HG02981 (cell line): ENCODE results near the gene DDIAS.
"Not testable (repeated sequence)": the region's sequence is repeated elsewhere in the genome, so short reads cannot be mapped to it uniquely, and the experiment has no call there.

ENCODE experiments used
- ATAC-seq: cut with Tn5 transposase; IDR thresholded peaks from one replicate; pipeline ENCODE4 v1.9.1; 2021; ENCODE audit warnings: mild to moderate bottlenecking, moderate library complexity; ENCODE audit not compliant: unreplicated experiment

The DDIAS gene

DNA sequence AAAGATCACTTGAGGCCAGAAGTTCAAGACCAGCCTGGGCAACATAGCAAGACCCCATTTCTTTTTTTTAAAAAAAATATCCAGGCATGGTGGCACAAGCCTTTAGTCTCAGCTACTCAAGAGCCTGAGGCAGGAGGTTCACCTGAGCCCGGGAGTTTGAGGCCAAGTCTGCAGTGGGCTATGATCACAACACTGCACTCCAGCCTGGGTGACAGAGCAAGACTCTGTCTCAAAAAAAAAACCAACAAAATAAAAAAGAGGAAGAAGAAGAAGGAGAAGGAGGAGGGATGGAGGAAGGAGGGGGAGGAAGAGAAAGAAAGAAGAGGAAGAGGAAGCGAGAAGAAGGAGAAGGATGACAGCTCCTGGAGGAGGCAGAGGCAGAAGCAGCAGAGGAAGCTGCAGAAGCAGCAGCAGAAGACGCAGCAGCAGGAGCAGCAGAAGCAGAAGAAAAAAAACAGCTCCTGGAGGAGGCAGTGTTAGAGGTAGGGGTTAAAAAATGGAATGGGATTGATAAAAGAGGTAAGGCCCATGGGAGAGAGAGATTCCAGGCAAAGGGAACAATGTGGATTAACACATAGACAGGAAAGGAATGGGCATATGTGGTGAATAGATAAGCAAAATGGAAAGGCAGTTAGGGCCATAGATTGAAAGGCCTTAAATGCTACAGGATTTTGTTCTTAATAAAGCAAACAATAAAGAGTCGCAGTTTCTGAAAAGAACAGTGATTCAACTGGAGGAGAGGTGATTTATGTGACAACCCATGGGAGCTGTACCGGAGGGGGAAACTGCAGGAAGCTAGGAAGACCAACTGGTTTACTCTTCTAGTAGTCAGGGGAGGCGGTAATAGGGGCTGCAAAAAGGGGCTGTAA, 12.2 kb upstream of the DDIAS start:
- ATAC-seq: no peak

DNA sequence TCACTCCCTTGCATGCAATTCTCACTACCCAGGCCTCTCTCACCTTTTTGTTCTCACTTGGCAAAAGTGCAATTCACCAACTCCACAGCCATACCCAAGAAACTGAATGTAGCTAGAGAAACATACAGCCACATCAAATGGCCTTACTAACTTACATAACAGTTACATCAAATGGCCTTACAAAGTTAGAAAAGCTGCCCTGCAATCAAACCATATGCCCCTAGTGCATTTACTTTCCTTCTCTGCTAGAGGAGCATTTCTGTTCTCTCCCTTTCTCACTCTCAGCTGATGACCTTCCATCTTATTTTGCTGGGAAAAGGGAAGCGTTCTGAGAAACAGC, 11.6 kb upstream of the DDIAS start:
- no peak for ATAC-seq

DNA sequence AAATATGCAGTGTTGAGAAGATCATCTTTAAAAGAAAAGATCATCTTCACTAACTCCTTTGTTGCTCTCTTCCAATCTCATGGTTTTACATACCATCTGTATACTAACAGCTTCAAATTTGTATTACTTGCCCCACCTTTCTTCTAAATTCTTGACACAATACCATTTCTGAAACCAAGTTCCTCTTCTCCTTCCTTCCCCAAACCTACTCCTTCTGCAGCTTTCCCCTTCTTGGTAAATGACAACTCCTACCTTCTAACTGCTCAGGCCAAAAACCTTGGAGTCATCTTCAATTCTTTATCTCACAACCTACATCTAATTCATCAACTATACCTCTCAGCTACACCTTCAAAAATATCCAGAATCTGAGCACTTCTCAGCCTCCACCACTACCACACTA, 10.6 kb upstream of the DDIAS start:
- ATAC-seq: no peak

DNA sequence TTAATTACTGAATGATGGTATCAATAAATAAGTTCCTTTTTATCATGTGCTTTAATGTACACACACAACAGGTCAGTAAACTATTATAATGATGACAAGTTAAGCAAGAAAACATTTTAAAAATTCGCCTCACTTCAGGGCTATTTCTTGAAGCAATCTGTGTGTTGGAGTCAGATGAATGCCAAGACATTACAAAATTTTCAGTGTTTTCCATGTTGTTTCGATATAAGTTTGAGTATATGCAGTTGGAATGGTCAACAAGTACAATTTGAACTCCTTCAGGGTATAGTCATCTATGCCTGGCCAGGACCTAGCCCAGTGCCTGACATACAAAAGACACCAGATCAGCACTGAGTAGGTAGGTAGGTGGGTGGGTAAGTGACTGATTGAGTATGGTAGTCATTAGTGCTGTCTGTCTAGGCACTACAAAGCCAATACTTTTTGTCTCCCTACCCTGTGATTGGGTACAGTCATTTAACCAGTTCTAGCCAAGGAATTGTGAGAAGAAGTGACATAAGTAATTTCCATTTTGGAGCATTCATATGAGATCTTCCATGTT, 8.8 kb upstream of the DDIAS start:
- ATAC-seq: no peak

DNA sequence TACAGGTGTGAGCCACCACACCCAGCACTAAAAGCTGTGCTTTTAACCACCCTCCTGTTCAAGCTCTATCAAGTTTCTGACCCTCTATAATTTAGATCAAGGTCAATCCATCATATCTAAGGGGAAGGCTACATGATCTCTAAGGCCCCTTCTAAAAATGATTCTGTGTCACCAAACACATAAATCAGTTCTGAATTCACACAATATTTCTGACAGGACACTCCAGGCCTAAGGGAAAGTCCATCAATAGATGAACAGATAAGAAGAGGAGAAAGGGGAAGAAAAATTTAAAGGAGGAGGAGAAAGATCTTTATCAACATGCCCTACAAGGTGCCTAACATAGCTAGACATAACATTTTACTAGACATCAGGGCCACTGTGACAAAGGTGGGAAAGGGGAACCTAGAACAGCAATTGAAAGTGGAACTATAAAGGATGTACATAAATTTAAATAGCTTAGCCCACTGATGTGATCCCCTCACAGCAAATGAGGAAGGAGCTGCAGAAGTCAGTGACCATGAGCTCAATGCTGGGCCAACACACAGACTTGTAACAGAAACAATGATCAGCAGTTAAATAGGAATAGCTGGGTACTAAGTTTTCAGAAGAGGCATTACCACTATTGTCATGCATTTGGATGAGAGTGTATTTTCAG, 6.0 kb upstream of the DDIAS start:
- peak; percentile 41 for ATAC-seq

DNA sequence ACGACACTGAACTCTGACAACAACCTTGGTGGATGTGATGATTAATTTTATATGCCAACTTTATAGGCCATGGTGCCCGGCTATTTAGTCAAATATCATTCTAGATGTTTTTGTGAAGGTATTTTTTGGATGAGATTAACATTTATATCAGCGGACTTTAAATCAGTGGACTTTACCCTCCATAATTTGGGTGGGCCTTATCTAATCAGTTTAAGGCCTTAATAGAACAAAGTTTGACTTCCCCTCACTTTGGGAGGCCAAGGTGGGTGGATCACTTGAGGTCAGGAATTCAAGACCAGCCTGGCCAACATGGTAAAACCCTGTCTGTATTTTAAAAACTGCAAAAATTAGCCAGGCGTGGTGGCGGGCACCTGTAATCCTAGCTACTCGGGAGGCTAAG, 5.4 kb upstream of the DDIAS start:
- ATAC-seq: no peak

DNA sequence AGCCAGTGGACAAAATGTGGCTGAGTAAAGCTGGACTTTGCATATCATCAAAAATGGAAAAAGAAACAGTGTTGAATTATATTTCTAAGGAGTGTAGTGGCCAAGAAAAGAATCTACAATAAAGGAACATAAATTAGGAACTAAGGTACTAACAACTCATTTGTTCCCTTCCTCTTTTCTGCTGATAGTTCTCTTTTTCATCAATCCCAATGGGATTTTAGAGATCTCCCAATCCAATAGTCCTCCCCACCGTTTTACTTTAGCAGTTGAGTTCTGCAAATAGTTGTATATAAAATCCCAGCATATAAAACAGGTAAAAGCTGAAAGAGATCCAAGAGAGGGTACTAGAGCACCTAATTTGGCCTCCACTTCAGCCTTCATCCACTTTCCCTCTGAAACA, 3.3 kb upstream of the DDIAS start:
- no peak for ATAC-seq

DNA sequence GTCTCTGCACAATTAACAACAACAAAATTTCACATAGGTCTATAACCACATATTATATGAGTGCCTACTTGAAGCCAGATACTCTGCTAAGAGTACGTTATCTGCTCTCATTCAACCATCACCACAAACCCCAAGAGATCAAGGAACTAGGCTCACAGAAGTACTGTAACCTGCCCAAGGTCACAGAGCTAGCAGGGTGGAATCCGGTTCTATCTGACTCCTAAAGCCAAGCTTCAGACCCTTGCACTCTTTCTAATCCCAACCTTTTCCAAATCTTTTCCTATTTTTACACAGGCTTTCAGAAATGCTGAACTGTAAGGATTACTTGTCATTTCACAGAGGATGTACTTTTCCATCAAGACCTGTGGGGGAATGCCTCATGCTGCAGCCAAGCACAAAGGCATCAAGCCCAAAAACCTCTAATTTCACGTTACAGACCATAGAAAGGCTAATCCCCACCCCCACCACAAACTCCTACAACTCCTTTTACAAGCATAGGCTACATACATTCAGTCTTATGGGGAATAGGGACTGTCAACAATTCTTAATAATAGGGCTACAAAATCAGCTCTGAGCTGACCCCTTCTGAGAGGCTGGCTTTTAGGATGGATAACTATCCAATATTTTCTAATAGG, 2.2 kb upstream of the DDIAS start:
- no peak for ATAC-seq

DNA sequence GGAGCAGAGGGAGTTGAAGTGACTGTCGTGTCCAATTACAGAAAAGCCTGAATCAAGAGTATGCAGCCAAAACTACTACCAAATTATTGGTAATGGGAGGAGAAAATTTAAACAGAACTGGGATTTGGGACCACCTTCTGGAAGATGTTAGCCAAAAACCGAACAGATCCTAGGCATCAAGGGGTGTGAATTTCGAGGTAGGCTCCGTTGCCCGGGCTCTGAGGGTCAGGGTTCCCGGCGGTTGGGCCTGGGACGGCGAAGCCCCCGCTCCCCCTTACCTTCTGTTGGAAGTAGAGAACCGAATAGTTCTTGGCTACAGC, 1.6 kb upstream of the DDIAS start:
- no peak for ATAC-seq

DNA sequence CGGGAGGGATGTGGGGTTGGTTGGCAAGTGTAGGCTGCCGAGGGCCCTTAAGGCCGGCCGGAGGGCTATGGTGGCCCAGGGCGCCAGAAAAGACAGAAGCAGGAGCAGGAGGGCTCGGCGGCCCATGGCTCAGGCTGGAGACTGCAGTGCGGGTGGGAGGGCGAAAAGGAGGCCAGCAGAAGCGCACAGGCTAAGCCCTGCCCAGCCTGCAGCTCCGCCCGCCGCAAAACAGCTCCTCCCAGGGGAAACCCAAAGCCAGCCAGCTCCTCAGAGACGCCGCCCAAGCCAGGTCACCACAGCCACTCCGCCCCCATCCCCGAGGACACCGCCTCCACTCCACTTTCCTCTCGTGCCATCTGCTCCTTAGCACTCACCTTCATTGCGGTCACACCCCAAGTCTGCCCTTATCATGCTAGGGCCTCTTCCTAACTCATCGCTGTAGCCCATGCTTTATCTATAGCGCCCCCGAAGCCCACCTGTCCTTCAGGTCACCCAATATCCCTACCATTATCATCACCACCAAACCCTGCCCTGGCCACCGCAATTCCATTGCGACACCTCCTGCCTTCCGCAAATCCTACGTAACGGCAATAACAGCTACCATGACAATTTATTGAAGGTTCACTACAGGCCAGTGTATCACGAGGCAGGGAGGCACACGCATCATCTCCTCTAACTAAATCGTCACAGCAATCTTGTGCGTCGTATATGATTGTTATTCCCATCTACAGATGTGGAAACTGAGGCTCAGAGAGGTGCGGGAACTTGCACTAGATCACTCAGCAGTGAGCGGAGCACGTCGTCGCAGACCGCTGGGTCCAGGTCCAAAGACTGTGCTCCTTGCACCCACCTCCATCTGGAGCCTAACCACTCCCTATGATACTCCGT, 1.0 kb upstream of the DDIAS start, which contains the start of gene PRCP:
TSS of gene PRCP (minus strand) at position 154 of the 888 bp plus-strand sequence. CDS start at position 126, 28 bp downstream.
- ATAC-seq: peak; percentile 75

DNA sequence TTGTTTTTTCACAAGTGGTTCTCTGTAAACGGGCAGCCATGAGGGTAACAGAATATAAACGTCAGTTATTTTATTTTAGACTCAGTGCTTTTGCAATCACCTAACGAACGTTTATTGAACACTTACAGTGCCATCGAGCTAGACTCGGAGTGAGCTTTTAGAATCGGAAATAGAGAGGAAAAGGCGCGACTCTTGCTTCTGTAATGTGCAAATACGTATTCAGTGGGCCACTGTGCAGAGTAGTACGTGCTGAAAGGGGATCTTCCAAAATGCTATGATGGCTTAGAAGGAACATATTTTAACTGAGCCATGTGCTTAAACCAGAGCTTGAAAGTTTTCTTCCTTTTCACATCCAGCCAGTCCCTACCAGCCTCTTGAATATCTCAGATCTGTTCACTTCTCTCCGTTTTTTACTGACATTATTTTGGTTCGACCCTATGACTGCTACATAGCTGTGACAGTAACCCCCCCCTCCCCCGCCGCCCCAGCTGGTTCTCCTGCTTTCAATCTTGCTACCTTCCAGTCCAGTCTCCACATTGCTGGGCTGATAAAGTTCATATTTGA, 468 bp downstream of the DDIAS start:
- no peak for ATAC-seq

DNA sequence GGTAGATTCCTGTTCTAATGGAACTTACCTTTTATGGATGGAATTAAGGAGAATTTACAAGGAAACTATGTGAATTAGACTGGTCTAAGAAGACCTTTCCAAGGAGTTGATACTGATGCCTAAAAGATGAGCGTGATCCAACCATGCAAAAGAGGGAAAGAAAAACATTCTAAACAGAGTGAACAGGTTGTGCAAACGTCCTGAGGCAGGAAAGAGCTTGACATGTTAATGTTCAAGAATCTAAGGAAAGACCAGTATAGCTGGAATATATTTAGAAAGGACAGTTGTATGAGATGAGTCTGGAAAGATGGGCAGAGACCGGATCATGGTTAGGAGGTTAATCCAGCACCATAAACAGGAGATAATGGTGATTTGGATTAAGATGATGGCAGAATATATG, 1.3 kb downstream of the DDIAS start:
- ATAC-seq: no peak

DNA sequence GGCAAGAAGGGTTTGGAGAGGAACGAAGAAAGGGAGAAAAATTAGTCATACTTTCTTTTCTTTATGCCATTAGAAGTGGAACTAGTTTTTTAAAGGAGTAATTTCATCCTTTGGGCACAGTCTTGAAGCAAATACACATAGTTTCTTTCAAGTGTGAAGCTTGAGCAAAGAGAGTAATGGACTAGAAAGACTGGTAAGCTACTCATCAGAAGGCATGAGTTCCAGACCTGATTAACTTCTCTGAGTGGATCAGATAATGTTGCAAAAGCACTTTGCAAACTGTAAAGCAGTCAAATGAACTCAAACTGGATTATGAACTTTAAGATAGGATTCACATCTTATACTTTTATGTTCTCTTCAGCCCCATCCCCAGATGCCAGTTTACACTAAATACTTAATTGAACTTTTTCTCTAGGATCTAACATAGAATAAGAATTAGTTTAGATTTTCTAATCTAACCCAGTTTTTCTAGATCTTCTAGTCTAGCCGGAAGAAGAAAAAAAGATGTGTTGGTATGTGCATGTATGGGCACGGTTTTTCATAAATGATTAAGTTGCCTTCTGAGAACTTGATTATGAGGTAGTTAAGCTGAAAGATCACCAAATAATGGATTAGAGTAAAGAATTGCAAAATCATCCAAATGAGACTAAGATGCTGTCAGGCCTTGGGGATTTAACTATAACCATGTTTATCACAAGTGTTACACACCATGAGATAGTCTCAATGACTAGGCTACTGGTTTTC, 2.5 kb downstream of the DDIAS start:
- no peak for ATAC-seq

DNA sequence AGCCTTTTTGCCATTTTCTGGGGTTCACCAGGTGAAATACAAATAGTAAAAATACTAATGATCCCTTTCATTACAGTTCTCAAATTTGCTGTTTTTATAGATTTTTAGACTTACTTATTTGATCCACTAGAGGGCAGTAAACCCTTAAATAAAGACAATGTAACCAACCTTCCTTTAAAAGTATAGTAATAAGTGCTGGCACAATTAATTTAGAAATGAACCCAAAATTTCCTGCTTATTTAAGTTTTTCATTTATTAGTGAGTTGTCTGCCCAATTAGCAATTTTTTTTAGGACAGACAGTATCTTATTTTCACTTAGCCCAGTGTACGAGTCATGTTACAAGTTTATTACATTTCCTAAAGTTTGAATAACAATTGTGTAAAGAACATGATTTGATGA, 4.7 kb downstream of the DDIAS start:
- no peak for ATAC-seq

DNA sequence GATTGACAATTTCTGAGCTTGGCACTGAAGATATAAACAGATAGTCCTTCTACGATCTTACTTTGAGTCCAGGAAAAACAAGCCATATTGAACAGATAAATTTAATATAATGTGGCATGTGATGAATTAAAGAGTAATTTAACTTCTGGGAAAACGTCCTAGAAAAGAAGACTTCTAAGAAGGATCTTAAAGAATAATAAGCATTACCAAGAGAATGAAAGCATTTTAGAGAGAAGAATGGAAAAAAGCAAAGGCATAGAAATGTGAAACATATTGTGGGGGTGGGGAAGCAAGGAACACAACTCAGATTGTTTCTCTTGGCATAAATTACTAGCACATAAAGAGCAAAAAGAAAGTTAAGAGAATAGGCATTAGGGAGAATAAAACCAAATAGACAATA, 5.4 kb downstream of the DDIAS start:
- no peak for ATAC-seq

DNA sequence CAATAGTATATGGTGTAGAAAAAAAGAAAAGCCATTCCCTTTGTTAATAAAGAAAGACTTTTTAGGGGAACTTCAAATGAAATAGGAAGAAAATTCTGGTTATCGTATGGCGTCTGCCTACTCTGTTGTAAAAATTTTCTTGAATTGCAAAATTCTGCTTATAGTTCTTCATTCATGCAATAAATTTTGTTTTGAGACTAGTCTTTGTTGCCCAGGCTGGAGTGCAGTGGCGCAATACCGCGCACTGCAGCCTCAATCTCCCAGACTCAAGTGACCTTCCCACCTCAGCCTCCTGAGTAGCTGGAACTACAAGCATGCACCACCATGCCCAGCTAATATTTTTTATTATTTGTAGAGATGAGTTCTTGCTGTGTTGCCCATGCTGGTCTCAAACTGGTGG, 5.8 kb downstream of the DDIAS start:
- ATAC-seq: no peak

DNA sequence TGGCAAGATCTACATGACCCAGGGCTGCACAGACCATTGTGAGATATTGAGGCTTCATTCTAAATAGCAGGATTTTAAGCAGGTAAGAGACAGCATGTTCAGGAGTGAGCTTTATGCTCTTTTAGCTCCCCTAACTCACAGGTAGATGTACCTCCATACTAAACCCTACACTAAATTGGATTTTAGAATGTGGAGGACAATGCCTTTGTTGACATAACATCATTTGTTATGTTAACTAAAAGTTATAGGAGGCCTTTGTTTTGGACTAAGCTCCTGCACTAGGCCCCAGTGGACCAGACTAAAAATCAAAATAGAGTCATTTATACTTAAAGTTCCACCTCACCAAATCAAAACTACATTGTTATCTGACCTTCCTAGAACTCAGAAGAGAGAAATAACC, 6.8 kb downstream of the DDIAS start:
- no peak for ATAC-seq

DNA sequence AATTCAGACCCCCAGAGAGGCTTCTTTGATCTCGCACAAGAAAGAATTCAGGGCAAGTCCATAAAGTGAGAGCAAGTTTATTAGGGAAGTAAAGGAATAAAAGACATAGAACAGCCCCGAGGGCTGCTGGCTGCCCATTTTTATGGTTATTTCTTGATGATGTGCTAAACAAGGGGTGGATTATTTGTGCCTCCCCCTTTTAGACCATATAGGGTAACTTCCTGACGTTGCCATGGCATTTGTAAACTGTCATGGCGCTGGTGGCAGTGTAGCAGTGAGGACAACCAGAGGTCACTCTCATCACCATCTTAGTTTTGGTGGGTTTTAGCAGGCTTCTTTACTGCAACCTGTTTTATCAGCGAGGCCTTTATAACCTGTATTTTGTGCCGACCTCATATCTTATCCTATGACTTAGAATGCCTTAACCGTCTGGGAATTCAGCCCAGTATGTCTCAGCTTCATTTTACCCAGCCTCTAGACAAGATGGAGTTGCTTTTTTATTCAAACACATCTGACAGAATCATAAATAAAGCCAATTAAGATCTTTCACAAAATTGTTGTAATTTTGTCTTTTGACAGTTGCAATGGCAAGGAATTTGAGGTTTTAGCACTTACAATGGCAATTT, 7.6 kb downstream of the DDIAS start:
- ATAC-seq: no peak

DNA sequence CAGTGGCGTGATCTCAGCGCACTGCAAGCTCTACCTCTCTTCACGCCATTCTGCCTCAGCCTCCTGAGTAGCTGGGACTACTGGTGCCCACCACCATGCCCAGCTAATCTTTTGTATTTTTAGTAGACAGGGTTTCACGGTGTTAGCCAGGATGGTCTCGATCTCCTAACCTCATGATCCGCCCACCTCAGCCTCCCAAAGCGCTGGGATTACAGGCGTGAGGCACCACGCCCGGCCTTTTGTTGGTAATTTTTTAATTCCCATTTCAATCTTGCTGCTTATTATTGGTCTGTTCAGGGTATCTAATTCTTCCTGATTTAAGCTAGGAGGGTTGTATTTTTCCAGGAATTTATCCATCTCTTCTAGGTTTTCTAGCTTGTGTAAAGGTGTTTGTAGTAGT, 18.2 kb downstream of the DDIAS start:
- ATAC-seq: not testable (repeated sequence)
